Activated CD4-positive, alpha-beta T cell treated with anti-CD3 and anti-CD28 coated beads, Interleukin-2, amount 50 U/mL, for 48 hours (primary cell): ENCODE data around the gene ADAM19.

Experiments
- DNase-seq, 2 experiments: peaks; one replicate each; pipeline ENCODE4 v3.0.0-alpha.2; 2020

Gene ADAM19

GRCh38 chr5:157596487-157596886 is 20.9 kb upstream of the ADAM19 start:
- peak; percentile 47 to 65 for DNase-seq

- no peak for DNase-seq
These were observed 19.3 kb upstream of the ADAM19 start for GRCh38 chr5:157594675-157595459.

- no peak for DNase-seq
These were observed 18.7 kb upstream of the ADAM19 start for GRCh38 chr5:157594257-157594656.

GRCh38 chr5:157593052-157593757 is 17.6 kb upstream of the ADAM19 start:
- DNase-seq = no peak

- no peak for DNase-seq
These were observed 17.0 kb upstream of the ADAM19 start for GRCh38 chr5:157592594-157592993.

- no peak for DNase-seq
These were observed 14.9 kb upstream of the ADAM19 start for GRCh38 chr5:157590478-157590877.

GRCh38 chr5:157584628-157585027 is 9.1 kb upstream of the ADAM19 start:
- no peak for DNase-seq

GRCh38 chr5:157582731-157583620 is 7.4 kb upstream of the ADAM19 start:
- no peak for DNase-seq

- DNase-seq = no peak
These were observed 6.3 kb upstream of the ADAM19 start for GRCh38 chr5:157581901-157582300.

GRCh38 chr5:157578079-157578780 is 2.7 kb upstream of the ADAM19 start:
- no peak for DNase-seq

- DNase-seq = no peak
These were observed 1.1 kb upstream of the ADAM19 start for GRCh38 chr5:157576678-157577077.

- DNase-seq = peak; percentile 43 to 51
These were observed 857 bp downstream of the ADAM19 start for GRCh38 chr5:157574456-157575380.

- DNase-seq = peak; percentile 32 to 40
These were observed 4.2 kb downstream of the ADAM19 start for GRCh38 chr5:157571357-157571827.

- DNase-seq = no peak
These were observed 4.9 kb downstream of the ADAM19 start for GRCh38 chr5:157570531-157571200.

GRCh38 chr5:157568720-157569119 is 6.9 kb downstream of the ADAM19 start:
- no peak for DNase-seq

GRCh38 chr5:157568222-157568621 is 7.4 kb downstream of the ADAM19 start:
- no peak for DNase-seq

- no peak for DNase-seq
These were observed 8.6 kb downstream of the ADAM19 start for GRCh38 chr5:157566902-157567489.

- no peak for DNase-seq
These were observed 11.5 kb downstream of the ADAM19 start for GRCh38 chr5:157563929-157564716.

GRCh38 chr5:157563373-157563928 is 12.1 kb downstream of the ADAM19 start:
- DNase-seq = no peak
